Measurements from ENCODE around the gene DDX59.

DDX59 gene

GRCh38 chr1:200669314-200670241, at the start of gene DDX59:
Gene DDX59 (minus strand): TSS chr1:200669907. CDS start chr1:200666740, 3,167 bp downstream.
- peak; percentile 99 for DNase-seq (ENCODE audit: low read depth)

DNA sequence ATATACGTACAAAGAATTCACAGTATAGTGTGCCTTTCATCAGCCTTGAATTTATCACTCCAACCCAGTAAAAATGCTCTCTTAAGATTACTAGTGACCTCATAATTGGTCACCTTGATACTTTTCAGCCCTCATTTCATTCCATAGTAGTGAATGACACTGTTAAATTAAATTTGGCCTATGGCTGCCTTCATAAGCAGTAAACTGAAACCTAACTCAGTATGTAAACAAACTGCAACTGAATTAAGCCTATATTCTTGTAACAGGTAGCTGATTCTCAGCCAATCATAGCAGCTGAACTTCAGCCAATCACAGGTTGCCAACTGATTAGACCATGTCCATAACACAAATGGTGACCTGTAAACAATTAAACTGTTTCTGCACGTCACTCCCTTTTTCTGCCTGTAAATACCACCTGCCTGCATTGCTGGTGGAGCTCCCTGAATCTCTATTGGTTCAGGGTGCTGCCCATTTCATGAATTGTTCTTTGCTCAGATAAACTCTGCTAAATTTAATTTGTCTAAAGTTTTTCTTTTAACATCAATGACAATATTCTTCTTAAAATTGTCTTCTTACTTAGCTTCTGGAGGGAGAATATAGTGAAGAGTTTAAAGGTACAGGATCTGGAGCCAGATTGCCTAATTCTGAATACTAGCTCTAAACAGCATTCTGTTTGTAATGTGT, 44.9 kb upstream of the DDX59 start:
- DNase-seq (ENCODE audit: low read depth) = no peak

GRCh38 chr1:200710166-200710565, 40.5 kb upstream of the DDX59 start:
- DNase-seq (ENCODE audit: low read depth) = no peak

GRCh38 chr1:200708769-200709168, 39.1 kb upstream of the DDX59 start:
- DNase-seq (ENCODE audit: low read depth) = peak; percentile 73

DNA sequence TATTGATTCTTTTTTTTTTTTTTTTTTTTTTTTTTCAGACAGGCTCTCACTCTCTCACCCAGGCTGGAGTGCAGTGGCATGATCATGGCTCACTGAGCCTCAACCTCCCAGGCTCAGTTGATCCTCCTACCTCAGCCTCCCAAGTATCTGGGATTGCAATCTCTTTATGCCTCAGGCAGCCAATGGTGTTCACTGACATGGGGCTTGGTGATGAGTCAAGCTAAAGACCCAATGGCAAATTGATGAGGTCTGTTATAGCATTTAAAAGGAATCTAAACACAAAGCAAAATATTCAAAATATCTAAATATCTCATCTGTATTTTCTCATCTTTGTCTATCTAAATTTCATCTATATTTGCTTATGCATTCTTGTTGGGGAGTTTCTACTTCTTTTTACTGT, 38.5 kb upstream of the DDX59 start:
- no peak for DNase-seq (ENCODE audit: low read depth)

DNA sequence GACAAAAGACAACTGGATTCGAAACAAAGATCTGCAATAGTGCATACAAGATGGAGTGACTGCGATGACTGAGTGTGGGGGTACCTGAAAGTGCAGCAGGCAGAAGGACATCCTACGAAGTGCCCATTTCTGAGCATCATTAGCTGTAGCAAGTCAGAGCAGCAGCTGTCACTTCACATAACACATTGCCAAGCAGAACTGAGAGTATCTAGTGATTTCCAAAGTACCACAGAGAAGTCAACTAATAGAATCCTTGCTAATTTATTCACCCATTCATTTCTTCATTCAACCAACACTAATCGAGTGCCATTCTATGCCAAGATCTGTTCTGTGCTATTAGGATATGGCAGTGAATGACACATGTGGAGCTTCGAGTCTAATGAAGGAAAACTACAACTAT, 37.4 kb upstream of the DDX59 start:
- DNase-seq (ENCODE audit: low read depth) = no peak

GRCh38 chr1:200706111-200706814, 36.6 kb upstream of the DDX59 start:
- DNase-seq (ENCODE audit: low read depth) = no peak

- DNase-seq (ENCODE audit: low read depth) = no peak
These were observed 35.3 kb upstream of the DDX59 start for GRCh38 chr1:200704986-200705500.

GRCh38 chr1:200699871-200700270, 30.2 kb upstream of the DDX59 start:
- DNase-seq (ENCODE audit: low read depth) = peak; percentile 84

DNA sequence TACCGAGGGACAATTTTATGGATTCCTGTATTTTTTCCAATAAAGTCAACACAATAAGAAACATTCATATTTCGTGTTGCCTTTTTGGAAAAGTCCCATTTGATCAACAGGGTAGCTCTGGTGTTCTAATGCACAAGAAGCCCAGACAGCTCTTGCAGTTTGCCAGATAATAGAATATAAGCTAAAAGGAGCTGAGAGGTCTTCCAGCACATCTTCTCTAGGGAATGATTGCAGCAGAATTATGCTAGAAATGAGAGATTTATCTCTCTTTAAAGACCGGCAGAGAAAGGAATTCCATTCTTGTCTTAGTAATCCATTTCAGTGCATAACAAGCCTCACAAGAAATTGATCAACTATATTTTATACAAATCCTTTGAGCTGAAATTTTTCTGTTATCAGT, 25.0 kb upstream of the DDX59 start:
- DNase-seq (ENCODE audit: low read depth) = no peak

GRCh38 chr1:200693327-200693726, 23.6 kb upstream of the DDX59 start:
- no peak for DNase-seq (ENCODE audit: low read depth)

DNA sequence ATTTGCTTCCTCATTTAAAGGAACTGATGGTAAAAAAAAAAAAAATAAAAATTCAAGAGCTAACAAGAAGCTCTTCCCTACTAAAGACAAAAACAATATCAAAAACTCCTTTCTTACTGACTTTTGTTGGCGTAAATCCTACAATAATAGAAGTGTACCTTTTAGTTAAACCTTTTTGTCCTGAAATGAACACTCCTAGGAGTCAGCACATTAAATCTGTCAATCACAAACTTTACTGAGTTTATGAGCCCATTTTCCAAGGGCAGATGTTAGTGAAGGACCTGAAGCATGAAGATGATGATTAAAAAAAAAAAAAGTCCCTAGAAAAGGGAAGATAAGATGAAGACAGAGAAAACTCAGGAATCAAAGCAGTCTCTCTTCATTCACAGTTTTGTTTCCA, 22.6 kb upstream of the DDX59 start:
- DNase-seq (ENCODE audit: low read depth) = no peak

DNA sequence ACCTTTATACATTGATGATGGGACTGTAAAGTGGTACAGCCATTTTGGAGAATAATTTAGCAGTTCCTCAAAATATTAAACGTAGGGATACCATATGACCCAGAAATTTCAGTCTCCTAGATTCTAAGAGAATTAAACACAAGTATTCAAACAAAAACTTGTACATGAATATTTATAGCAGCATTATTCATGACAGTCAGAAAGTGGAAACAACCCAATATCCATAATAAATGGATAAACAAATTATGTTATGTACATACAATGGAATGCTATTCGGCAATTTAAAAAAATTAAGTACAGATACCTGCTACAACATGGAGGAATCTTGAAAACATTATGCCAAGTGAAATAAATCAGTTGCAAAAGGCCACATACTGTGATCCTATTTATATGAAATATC, 16.9 kb upstream of the DDX59 start:
- no peak for DNase-seq (ENCODE audit: low read depth)

GRCh38 chr1:200684015-200684414, 14.3 kb upstream of the DDX59 start:
- peak; percentile 53 for DNase-seq (ENCODE audit: low read depth)

DNA sequence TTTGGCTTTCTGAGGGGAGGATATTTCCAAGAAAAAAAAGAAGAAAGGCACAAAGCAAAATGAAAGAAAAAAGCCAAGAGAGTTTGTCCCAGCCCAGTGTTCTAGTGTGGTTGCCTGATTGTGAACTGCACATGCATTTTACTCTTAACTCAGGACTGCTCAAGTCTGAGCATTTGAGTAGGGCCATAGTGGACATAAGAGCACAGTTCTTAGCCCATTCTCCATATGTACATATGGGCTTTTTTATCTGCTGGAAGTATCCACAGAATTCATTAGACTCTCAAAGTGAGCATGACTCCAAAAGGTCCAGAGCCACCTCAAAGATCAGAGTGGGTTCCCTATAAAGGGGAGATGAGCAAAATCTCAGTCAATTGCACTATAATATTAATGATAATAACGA, 13.6 kb upstream of the DDX59 start:
- DNase-seq (ENCODE audit: low read depth) = no peak

GRCh38 chr1:200681231-200681630, 11.5 kb upstream of the DDX59 start:
- no peak for DNase-seq (ENCODE audit: low read depth)

DNA sequence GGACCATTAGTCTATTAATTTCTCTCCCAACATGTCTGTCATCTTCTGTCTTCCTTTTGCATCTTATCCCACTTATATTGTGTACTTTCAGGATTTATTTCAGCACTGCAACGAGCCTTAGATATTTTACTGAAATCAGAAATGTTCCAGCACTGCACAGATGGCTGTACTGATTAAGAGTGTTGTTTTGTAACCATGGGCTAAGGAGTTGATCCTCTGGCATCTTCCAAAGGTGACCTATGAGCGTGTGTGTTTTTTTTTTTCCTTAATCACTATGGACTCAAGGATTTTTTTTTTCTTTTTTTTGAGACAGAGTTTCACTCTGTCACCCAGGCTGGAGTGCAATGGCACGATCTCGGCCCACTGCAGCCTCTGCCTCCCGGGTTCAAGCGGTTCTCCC, 7.1 kb upstream of the DDX59 start:
- DNase-seq (ENCODE audit: low read depth) = no peak

DNA sequence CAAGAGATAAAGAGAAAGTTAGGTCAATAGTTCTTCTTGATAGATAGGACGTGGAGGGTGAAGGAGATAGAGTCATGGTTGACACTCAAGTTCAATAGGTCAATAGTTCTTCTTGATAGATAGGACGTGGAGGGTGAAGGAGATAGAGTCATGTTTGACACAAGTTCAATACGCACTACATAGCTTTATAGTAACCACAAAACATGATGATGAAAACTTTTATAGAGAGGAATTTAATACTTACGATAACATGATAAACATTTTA, 5.8 kb upstream of the DDX59 start:
- DNase-seq (ENCODE audit: low read depth) = no peak

DNA sequence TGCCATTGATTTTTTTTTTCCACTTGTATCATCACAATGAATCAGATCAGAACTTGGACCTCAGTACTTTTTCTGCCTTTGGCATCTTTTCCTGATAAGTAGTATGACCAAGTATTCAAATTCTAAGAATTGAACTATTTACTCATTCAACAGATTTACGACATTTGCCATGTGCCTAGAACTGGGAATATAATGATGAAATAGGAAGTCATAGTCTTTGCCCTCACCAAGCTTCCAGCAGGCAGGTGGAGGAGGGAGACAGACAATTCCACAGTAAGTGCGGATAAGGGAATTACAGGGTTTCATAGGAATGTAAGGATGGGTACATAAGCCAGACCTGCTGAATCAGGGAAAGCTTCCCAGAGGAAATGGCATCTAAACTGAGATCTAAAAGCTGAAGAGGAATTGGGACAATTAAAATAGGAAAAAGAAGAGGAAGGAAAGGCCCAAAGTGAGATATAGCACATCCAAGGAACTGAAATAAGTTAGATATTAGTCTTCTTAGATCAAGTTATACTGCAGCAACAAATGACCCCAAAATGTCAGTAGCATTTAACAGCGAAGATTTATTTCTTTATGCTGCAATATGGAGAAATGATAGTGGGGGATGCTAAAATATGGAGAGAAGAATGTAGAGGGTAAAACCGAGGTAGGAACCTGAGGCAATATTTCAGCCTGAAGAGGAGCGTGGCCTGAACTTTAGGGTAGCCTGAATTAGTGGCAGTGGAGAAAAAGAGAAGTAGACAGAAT, 5.3 kb upstream of the DDX59 start:
- peak; percentile 29 for DNase-seq (ENCODE audit: low read depth)

GRCh38 chr1:200673952-200674823, 4.5 kb upstream of the DDX59 start:
- DNase-seq (ENCODE audit: low read depth) = peak; percentile 70

GRCh38 chr1:200671235-200671786, 1.6 kb upstream of the DDX59 start:
- no peak for DNase-seq (ENCODE audit: low read depth)
